Esophagus muscularis mucosa (tissue), 4 donors: ENCODE data around the gene GALNT14. TPM values are rescaled to one million over a fixed set of nuclear protein-coding genes. Genes with fewer than 3 reads are reported as not detected.

Experiments
- DNase-seq: peaks from one replicate; pipeline ENCODE4 v3.0.0-alpha.2; 2017; ENCODE audit errors: extremely low spot score
- H3K27ac ChIP-seq, 4 donors: fragments of 200-600 bp; sonication (generic); replicated peaks in 1 of 4; 1 replicate in 3 of 4; 2 replicates in 1 of 4; pipeline ENCODE4 v1.5.1; 2016 to 2019; ENCODE audit warnings: mild to moderate bottlenecking in 1 of 4
- H3K27me3 ChIP-seq, 4 donors: fragments of 200-600 bp; sonication (generic); one replicate each; pipeline versions ENCODE4 v1.5.1 to v1.6.0; 2016 to 2019
- H3K36me3 ChIP-seq, 4 donors: fragments of 200-600 bp; sonication (generic); one replicate each; pipeline ENCODE4 v1.5.1; 2016 to 2019
- H3K4me1 ChIP-seq, 4 donors: fragments of 200-600 bp; sonication (generic); one replicate each; pipeline ENCODE4 v1.5.1; 2016 to 2019
- H3K4me3 ChIP-seq, 4 donors: fragments of 200-600 bp; sonication (generic); 1 replicate in 2 of 4; 2 replicates in 2 of 4; pipeline ENCODE4 v1.5.1; 2016 to 2019; ENCODE audit warnings: mild to moderate bottlenecking in 4 of 4, moderate library complexity in 1 of 4
- H3K9me3 ChIP-seq, 4 donors: fragments of 200-600 bp; sonication (generic); 1 replicate in 3 of 4; 2 replicates in 1 of 4; pipeline ENCODE4 v1.5.1; 2016 to 2019
- CTCF ChIP-seq, 3 experiments: fragments of 200-600 bp in 2 of 3; fragments of 450-650 bp in 1 of 3; sonication (generic) in 2 of 3; IDR thresholded peaks; one replicate each; pipeline ENCODE4 v1.5.1; 2017 to 2019; ENCODE audit warnings: antibody characterized with exemption in 3 of 3, mild to moderate bottlenecking in 2 of 3, moderate library complexity in 1 of 3
- EP300 ChIP-seq: sonication (generic); formaldehyde crosslinking; IDR thresholded peaks from one replicate; pipeline ENCODE4 v1.6.1; 2017; ENCODE audit warnings: antibody characterized with exemption
- POLR2A ChIP-seq: fragments of 450-650 bp; IDR thresholded peaks from one replicate; pipeline ENCODE4 v1.6.1; 2017; ENCODE audit warnings: antibody characterized with exemption, moderate library complexity, mild to moderate bottlenecking, low read depth
- POLR2AphosphoS5 ChIP-seq, 2 donors: sonication (generic); formaldehyde crosslinking; IDR thresholded peaks; one replicate each; pipeline ENCODE4 v1.6.1; 2017; ENCODE audit warnings: antibody characterized with exemption in 2 of 2
- WGBS: methylation state at CpG from one replicate; pipeline ENCODE4 v1.1.5; 2018; 5-methylcytosine and 5-hydroxymethylcytosine counted together
- intact Hi-C: fragments of 100-400 bp; cut with DNase I; formaldehyde crosslinking; loops from one replicate; pipeline ENCODE4 v1.15.1; 2023
- total RNA-seq, 4 donors: library from RNA; depleted of rRNA; stranded (reverse); fragments of >200 nt; gene quantifications; one replicate each; pipeline versions ENCODE4 v1.1.0 to v1.2.1, GENCODE V29; 2016

Gene GALNT14
- total RNA-seq, 4 donors from 2014 or later = 0.33 to 1.0 (median 0.80) TPM; not detected in 1

GRCh38 chr2:31142110-31142509 is 3.9 kb upstream of the GALNT14 start:
- Histone ChIP-seq H3K4me3 (no peak overlapping the region), H3K27ac (no peak overlapping the region), H3K4me1 (peaks cover 12 to 19% (median 18%) of the 10 kb centered on the region in 4 donors), H3K9me3 (no peaks in the 10 kb centered on the region), H3K36me3 (no peaks in the 10 kb centered on the region), H3K27me3 (peaks cover 0 to 17% (median 9%) of the 10 kb centered on the region in 4 donors)
- whole genome bisulfite sequencing = 49% methylated on average over 3 of the region's 3 CpGs
- TF ChIP-seq POLR2AphosphoS5 (IDR thresholded peaks at IDR 0.05) (no peak), EP300 (no peak), POLR2A (no peak), CTCF (IDR thresholded peaks at IDR 0.05) (no peak)
- no peak for DNase-seq
- intact Hi-C loops = no loop called here

GRCh38 chr2:31141443-31142085 is 3.3 kb upstream of the GALNT14 start:
- peaks cover 0 to 22% (median 14%) of the 10 kb centered on the region in 4 donors for H3K27me3 ChIP-seq
- H3K4me1 ChIP-seq = peaks cover 12 to 23% (median 23%) of the 10 kb centered on the region in 4 donors
- TF ChIP-seq EP300 (no peak), CTCF (IDR thresholded peaks at IDR 0.05) (no peak), POLR2AphosphoS5 (IDR thresholded peaks at IDR 0.05) (no peak), POLR2A (no peak)
- H3K27ac ChIP-seq = no peak overlapping the region
- intact Hi-C loops = no loop called here
- H3K9me3 ChIP-seq = no peaks in the 10 kb centered on the region
- no peak for DNase-seq
- WGBS = 84% methylated on average over 15 of the region's 15 CpGs
- H3K36me3 ChIP-seq = no peaks in the 10 kb centered on the region
- no peak overlapping the region for H3K4me3 ChIP-seq

GRCh38 chr2:31140151-31140550 is 1.9 kb upstream of the GALNT14 start:
- TF ChIP-seq POLR2A (no peak), POLR2AphosphoS5 (IDR thresholded peaks at IDR 0.05) (no peak), CTCF (IDR thresholded peaks at IDR 0.05) (no peak), EP300 (no peak)
- WGBS = 91% methylated on average over 7 of the region's 8 CpGs
- intact Hi-C loops = no loop called here
- peaks cover 12 to 23% (median 23%) of the 10 kb centered on the region in 4 donors for H3K4me1 ChIP-seq
- H3K27me3 ChIP-seq = peaks cover 0 to 36% (median 24%) of the 10 kb centered on the region in 4 donors
- H3K27ac ChIP-seq = no peak overlapping the region
- H3K9me3 ChIP-seq = no peaks in the 10 kb centered on the region
- DNase-seq = peak; percentile 74
- H3K4me3 ChIP-seq = no peak overlapping the region
- H3K36me3 ChIP-seq = no peaks in the 10 kb centered on the region

- intact Hi-C loops = no loop called here
- Histone ChIP-seq H3K9me3 (no peaks in the 10 kb centered on the region), H3K4me3 (no peak overlapping the region), H3K4me1 (peaks cover 12 to 23% (median 23%) of the 10 kb centered on the region in 4 donors), H3K27me3 (peaks cover 0 to 41% (median 27%) of the 10 kb centered on the region in 4 donors), H3K27ac (no peak overlapping the region), H3K36me3 (no peaks in the 10 kb centered on the region)
- DNase-seq = peak; percentile 42
- TF ChIP-seq CTCF (IDR thresholded peaks at IDR 0.05) = no peak
- no peak for TF ChIP-seq POLR2AphosphoS5 (IDR thresholded peaks at IDR 0.05)
- TF ChIP-seq EP300 = no peak
- no peak for TF ChIP-seq POLR2A
- WGBS = 97% methylated on average over 4 of the region's 4 CpGs
Measured at GRCh38 chr2:31139671-31140070, 1.4 kb upstream of the GALNT14 start.
